ENCODE results near the gene KLF6. TPM values are rescaled to one million over a fixed set of nuclear protein-coding genes. Genes with fewer than 3 reads are reported as not detected.
A peak's percentile ranks its signal among the peaks of the same experiment; 100 is the strongest.

KLF6 gene
- total RNA-seq, 1 experiment from 2014 or later, result 94.5 TPM

GRCh38 chr10:3754727-3755439, 30.1 kb downstream of the KLF6 start:
- Histone ChIP-seq H3F3A (ENCODE audit: low read length, unreplicated experiment) (no peaks in the 10 kb centered on the region), H3K4me1 (ENCODE audit: insufficient read depth, low read length) (peaks cover 42% of the 10 kb centered on the region), H3K4me3 (ENCODE audit: low read length) (no peak overlapping the region; the same call in 1 of the 2 replicates), H3K9me3 (ENCODE audit: low read length) (no peaks in the 10 kb centered on the region), H3K27me3 (ENCODE audit: low read length) (no peaks in the 10 kb centered on the region), H3K27ac (ENCODE audit: low read length) (peak overlapping the region; percentile 98), H3K36me3 (ENCODE audit: low read depth, low read length) (no peaks in the 10 kb centered on the region), H3K9me2 (replicated peaks; ENCODE audit: low read length) (no peaks in the 10 kb centered on the region), H2AFZ (ENCODE audit: low read length) (no peak overlapping the region), H3K79me2 (ENCODE audit: low read length) (no peaks in the 10 kb centered on the region), H4K20me1 (ENCODE audit: low read length) (no peaks in the 10 kb centered on the region), H3K4me2 (ENCODE audit: low read length) (peak overlapping the region; percentile 51), H3K9ac (ENCODE audit: low read length) (peak overlapping the region; percentile 67)
- ChIA-PET POLR2A (ENCODE audit: unreplicated experiment) (interaction anchor here (0.6 to 2.3 kb wide), 3 partner anchors 11 to 17 kb away, joined by 3 to 20 read pairs (median 4); no protein-coding TSS in a partner anchor), CTCF (interaction anchor here (0.7 kb wide), 1 partner anchor 15 kb away, joined by 4 read pairs; no protein-coding TSS in a partner anchor)
- intact Hi-C loops (cut with micrococcal nuclease), result no loop called here
- DNase-seq (peak; percentile 86), ATAC-seq (peak; percentile 89)
- TF ChIP-seq EZH2phosphoT487 (IDR thresholded peaks at IDR 0.05; ENCODE audit: borderline replicate concordance, low read length) (no peak), CTCF (conservative IDR thresholded peaks at IDR 0.05; ENCODE audit: low read depth, low read length) (no peak), EZH2 (IDR thresholded peaks at IDR 0.05; ENCODE audit: low read length, unreplicated experiment) (no peak)
- BruUV-seq (replicated peaks), result TSS peak; percentile 91

GRCh38 chr10:3750854-3751253, 34.2 kb downstream of the KLF6 start:
- ATAC-seq (no peak), DNase-seq (no peak)
- Histone ChIP-seq H3K4me2 (ENCODE audit: low read length) (no peak overlapping the region), H3K27ac (ENCODE audit: low read length) (no peak overlapping the region), H3K4me1 (ENCODE audit: insufficient read depth, low read length) (peaks cover 16% of the 10 kb centered on the region), H3K9ac (ENCODE audit: low read length) (no peak overlapping the region), H3K79me2 (ENCODE audit: low read length) (no peaks in the 10 kb centered on the region), H4K20me1 (ENCODE audit: low read length) (no peaks in the 10 kb centered on the region), H3K36me3 (ENCODE audit: low read depth, low read length) (no peaks in the 10 kb centered on the region), H3K4me3 (ENCODE audit: low read length) (no peak overlapping the region), H3K27me3 (ENCODE audit: low read length) (no peaks in the 10 kb centered on the region), H3K9me2 (replicated peaks; ENCODE audit: low read length) (no peaks in the 10 kb centered on the region), H3F3A (ENCODE audit: low read length, unreplicated experiment) (no peaks in the 10 kb centered on the region), H3K9me3 (ENCODE audit: low read length) (no peaks in the 10 kb centered on the region), H2AFZ (ENCODE audit: low read length) (no peak overlapping the region)
- no TSS peak for BruUV-seq (replicated peaks)
- intact Hi-C loops (cut with micrococcal nuclease), result no loop called here
- CTCF ChIA-PET, result no interaction called here
- TF ChIP-seq CTCF (conservative IDR thresholded peaks at IDR 0.05; ENCODE audit: low read depth, low read length) (no peak), EZH2phosphoT487 (IDR thresholded peaks at IDR 0.05; ENCODE audit: borderline replicate concordance, low read length) (no peak), EZH2 (IDR thresholded peaks at IDR 0.05; ENCODE audit: low read length, unreplicated experiment) (no peak)
- POLR2A ChIA-PET (ENCODE audit: unreplicated experiment), result no interaction called here

Measured in PC-3 (cell line).